ENCODE data around the gene ZMIZ2.

ZMIZ2 gene

GRCh38 chr7:44771358-44771757, 22.7 kb downstream of the ZMIZ2 start:
- TF ChIP-seq EGR1 (IDR thresholded peaks at IDR 0.05) (no peak), MAX (IDR thresholded peaks at IDR 0.05) (no peak), NFIC (IDR thresholded peaks at IDR 0.05) (no peak), FOXM1 (IDR thresholded peaks at IDR 0.05; ENCODE audit: borderline replicate concordance, low read depth) (no peak), TAF1 (IDR thresholded peaks at IDR 0.05; ENCODE audit: low read depth) (no peak), TEAD4 (IDR thresholded peaks at IDR 0.05) (no peak), CEBPB (IDR thresholded peaks at IDR 0.05) (no peak), RAD21 (IDR thresholded peaks at IDR 0.05; ENCODE audit: low read depth) (no peak), CREB1 (IDR thresholded peaks at IDR 0.05; ENCODE audit: low read depth) (no peak), REST (IDR thresholded peaks at IDR 0.05; ENCODE audit: low read depth) (no peak), USF1 (IDR thresholded peaks at IDR 0.05) (no peak), ZBTB7A (IDR thresholded peaks at IDR 0.05; ENCODE audit: low read depth) (no peak), YY1 (IDR thresholded peaks at IDR 0.05; ENCODE audit: low read depth) (no peak), EP300 (IDR thresholded peaks at IDR 0.05; ENCODE audit: borderline replicate concordance) (no peak), TCF12 (IDR thresholded peaks at IDR 0.05; ENCODE audit: low read depth) (no peak)

- TF ChIP-seq ZBTB7A (IDR thresholded peaks at IDR 0.05; ENCODE audit: low read depth) = no peak
- no peak for TF ChIP-seq YY1 (IDR thresholded peaks at IDR 0.05; ENCODE audit: low read depth)
These were observed 23.8 kb downstream of the ZMIZ2 start for GRCh38 chr7:44772440-44772839.

- TF ChIP-seq NFIC (IDR thresholded peaks at IDR 0.05) (no peak), TEAD4 (IDR thresholded peaks at IDR 0.05) (no peak), YY1 (IDR thresholded peaks at IDR 0.05; ENCODE audit: low read depth) (no peak), ZBTB7A (IDR thresholded peaks at IDR 0.05; ENCODE audit: low read depth) (no peak), TCF12 (IDR thresholded peaks at IDR 0.05; ENCODE audit: low read depth) (no peak), EGR1 (IDR thresholded peaks at IDR 0.05) (no peak), RAD21 (IDR thresholded peaks at IDR 0.05; ENCODE audit: low read depth) (no peak), FOXM1 (IDR thresholded peaks at IDR 0.05; ENCODE audit: borderline replicate concordance, low read depth) (no peak), CEBPB (IDR thresholded peaks at IDR 0.05) (no peak), CREB1 (IDR thresholded peaks at IDR 0.05; ENCODE audit: low read depth) (no peak), EP300 (IDR thresholded peaks at IDR 0.05; ENCODE audit: borderline replicate concordance) (no peak), MAX (IDR thresholded peaks at IDR 0.05) (no peak), TAF1 (IDR thresholded peaks at IDR 0.05; ENCODE audit: low read depth) (no peak), REST (IDR thresholded peaks at IDR 0.05; ENCODE audit: low read depth) (no peak), USF1 (IDR thresholded peaks at IDR 0.05) (no peak)
These were observed 24.2 kb downstream of the ZMIZ2 start for GRCh38 chr7:44772867-44773266.

- TF ChIP-seq USF1 (IDR thresholded peaks at IDR 0.05) (no peak), EP300 (IDR thresholded peaks at IDR 0.05; ENCODE audit: borderline replicate concordance) (no peak), TAF1 (IDR thresholded peaks at IDR 0.05; ENCODE audit: low read depth) (no peak), NFIC (IDR thresholded peaks at IDR 0.05) (no peak), CREB1 (IDR thresholded peaks at IDR 0.05; ENCODE audit: low read depth) (no peak), YY1 (IDR thresholded peaks at IDR 0.05; ENCODE audit: low read depth) (no peak), ZBTB7A (IDR thresholded peaks at IDR 0.05; ENCODE audit: low read depth) (no peak), EGR1 (IDR thresholded peaks at IDR 0.05) (no peak), TCF12 (IDR thresholded peaks at IDR 0.05; ENCODE audit: low read depth) (no peak), CEBPB (IDR thresholded peaks at IDR 0.05) (no peak), FOXM1 (IDR thresholded peaks at IDR 0.05; ENCODE audit: borderline replicate concordance, low read depth) (no peak), REST (IDR thresholded peaks at IDR 0.05; ENCODE audit: low read depth) (no peak), RAD21 (IDR thresholded peaks at IDR 0.05; ENCODE audit: low read depth) (no peak), TEAD4 (IDR thresholded peaks at IDR 0.05) (no peak), MAX (IDR thresholded peaks at IDR 0.05) (no peak)
These were observed 26.9 kb downstream of the ZMIZ2 start for GRCh38 chr7:44775383-44776107.
